Activated CD4-positive, alpha-beta T cell treated with anti-CD3 and anti-CD28 coated beads, Interleukin-2, amount 50 U/mL, for 16 hours (primary cell): ENCODE measurements around the gene TLR4.

ENCODE experiments used
- DNase-seq: peaks from one replicate; pipeline ENCODE4 v3.0.0-alpha.2; 2020

Gene TLR4

GRCh38 chr9:117715411-117715989, 11.3 kb downstream of the TLR4 start:
- DNase-seq: no peak

GRCh38 chr9:117718085-117718484, 13.9 kb downstream of the TLR4 start:
- DNase-seq: peak; percentile 35

GRCh38 chr9:117718701-117719100, 14.5 kb downstream of the TLR4 start:
- DNase-seq: no peak

- no peak for DNase-seq
Observed at GRCh38 chr9:117719161-117719920, 15.1 kb downstream of the TLR4 start.

GRCh38 chr9:117720066-117720465, 15.9 kb downstream of the TLR4 start:
- no peak for DNase-seq

- no peak for DNase-seq
Observed at GRCh38 chr9:117720555-117720954, 16.4 kb downstream of the TLR4 start.

- DNase-seq: no peak
Observed at GRCh38 chr9:117720987-117721386, 16.8 kb downstream of the TLR4 start.

- DNase-seq: no peak
Observed at GRCh38 chr9:117722108-117722761, 18.0 kb downstream of the TLR4 start.

GRCh38 chr9:117723986-117724625, 19.9 kb downstream of the TLR4 start:
- DNase-seq: no peak

GRCh38 chr9:117725426-117725887, 21.3 kb downstream of the TLR4 start:
- DNase-seq: no peak

- DNase-seq: no peak
Observed at GRCh38 chr9:117729375-117729774, 25.2 kb downstream of the TLR4 start.

- no peak for DNase-seq
Observed at GRCh38 chr9:117732494-117732893, 28.3 kb downstream of the TLR4 start.

GRCh38 chr9:117733465-117733864, 29.3 kb downstream of the TLR4 start:
- no peak for DNase-seq

GRCh38 chr9:117734082-117734481, 29.9 kb downstream of the TLR4 start:
- no peak for DNase-seq

GRCh38 chr9:117734523-117735314, 30.5 kb downstream of the TLR4 start:
- DNase-seq: no peak

GRCh38 chr9:117737721-117738226, 33.6 kb downstream of the TLR4 start:
- DNase-seq: no peak

GRCh38 chr9:117739206-117739605, 35.0 kb downstream of the TLR4 start:
- DNase-seq: no peak

- DNase-seq: peak; percentile 8
Observed at GRCh38 chr9:117739624-117740347, 35.6 kb downstream of the TLR4 start.

- no peak for DNase-seq
Observed at GRCh38 chr9:117742131-117742530, 37.9 kb downstream of the TLR4 start.

GRCh38 chr9:117744369-117744768, 40.2 kb downstream of the TLR4 start:
- DNase-seq: no peak

GRCh38 chr9:117744856-117745389, 40.7 kb downstream of the TLR4 start:
- no peak for DNase-seq

GRCh38 chr9:117745598-117745997, 41.4 kb downstream of the TLR4 start:
- DNase-seq: no peak
